HEK293T (cell line): ENCODE measurements around the gene ZIC4.

Experiments
- ARNT ChIP-seq: fragments of 450-650 bp; IDR thresholded peaks from 2 replicates; pipeline ENCODE4 v1.6.1; 2017; ENCODE audit warnings: mild to moderate bottlenecking
- BHLHE40 ChIP-seq: fragments of 450-650 bp; IDR thresholded peaks from 2 replicates; pipeline ENCODE4 v1.6.1; 2016; ENCODE audit warnings: mild to moderate bottlenecking, moderate library complexity, borderline replicate concordance
- ELF4 ChIP-seq: fragments of 450-650 bp; IDR thresholded peaks from 2 replicates; pipeline ENCODE4 v1.6.1; 2017; ENCODE audit warnings: antibody characterized with exemption
- FOXA1 ChIP-seq: fragments of 450-650 bp; IDR thresholded peaks from 2 replicates; pipeline ENCODE4 v1.6.1; 2016; ENCODE audit warnings: mild to moderate bottlenecking
- FOXK2 ChIP-seq: fragments of 450-650 bp; IDR thresholded peaks from 2 replicates; pipeline ENCODE4 v1.6.1; 2016; ENCODE audit warnings: mild to moderate bottlenecking
- FOXM1 ChIP-seq: fragments of 450-650 bp; IDR thresholded peaks from 2 replicates; pipeline ENCODE4 v1.6.1; 2017; ENCODE audit warnings: mild to moderate bottlenecking, borderline replicate concordance
- L3MBTL2 ChIP-seq: fragments of 450-650 bp; conservative IDR thresholded peaks from 2 replicates; pipeline ENCODE4 v1.6.1; 2016; ENCODE audit warnings: mild to moderate bottlenecking
- NFRKB ChIP-seq: fragments of 450-650 bp; IDR thresholded peaks from 2 replicates; pipeline ENCODE4 v1.6.1; 2016; ENCODE audit warnings: mild to moderate bottlenecking, moderate library complexity
- PKNOX1 ChIP-seq: fragments of 450-650 bp; IDR thresholded peaks from 2 replicates; pipeline ENCODE4 v1.6.1; 2016
- SP1 ChIP-seq: fragments of 450-650 bp; IDR thresholded peaks from 2 replicates; pipeline ENCODE4 v1.6.1; 2017
- SUZ12 ChIP-seq: fragments of 450-650 bp; IDR thresholded peaks from 2 replicates; pipeline ENCODE4 v1.6.1; 2016; ENCODE audit warnings: mild to moderate bottlenecking
- TARDBP ChIP-seq: fragments of 450-650 bp; IDR thresholded peaks from 2 replicates; pipeline ENCODE4 v1.6.1; 2016

- TF ChIP-seq BHLHE40: no peak
- no peak for TF ChIP-seq FOXK2
- no peak for TF ChIP-seq NFRKB
- no peak for TF ChIP-seq SP1
- TF ChIP-seq PKNOX1: no peak
- no peak for TF ChIP-seq FOXA1
- no peak for TF ChIP-seq FOXM1
- no peak for TF ChIP-seq L3MBTL2
- TF ChIP-seq ELF4: no peak
- TF ChIP-seq TARDBP: no peak
- no peak for TF ChIP-seq ARNT
- TF ChIP-seq SUZ12: no peak
Observed at GRCh38 chr3:147359177-147360050, 46.9 kb downstream of the ZIC4 start.
